Measurements from ENCODE around the gene TMEM238. TPM values are rescaled to one million over a fixed set of nuclear protein-coding genes. Genes with fewer than 3 reads are reported as not detected.
A peak's percentile ranks its signal among the peaks of the same experiment; 100 is the strongest.

Gene TMEM238
- 0.70 and 1.1 TPM in 2 replicates for total RNA-seq
- long read RNA-seq: 0 reads

DNA sequence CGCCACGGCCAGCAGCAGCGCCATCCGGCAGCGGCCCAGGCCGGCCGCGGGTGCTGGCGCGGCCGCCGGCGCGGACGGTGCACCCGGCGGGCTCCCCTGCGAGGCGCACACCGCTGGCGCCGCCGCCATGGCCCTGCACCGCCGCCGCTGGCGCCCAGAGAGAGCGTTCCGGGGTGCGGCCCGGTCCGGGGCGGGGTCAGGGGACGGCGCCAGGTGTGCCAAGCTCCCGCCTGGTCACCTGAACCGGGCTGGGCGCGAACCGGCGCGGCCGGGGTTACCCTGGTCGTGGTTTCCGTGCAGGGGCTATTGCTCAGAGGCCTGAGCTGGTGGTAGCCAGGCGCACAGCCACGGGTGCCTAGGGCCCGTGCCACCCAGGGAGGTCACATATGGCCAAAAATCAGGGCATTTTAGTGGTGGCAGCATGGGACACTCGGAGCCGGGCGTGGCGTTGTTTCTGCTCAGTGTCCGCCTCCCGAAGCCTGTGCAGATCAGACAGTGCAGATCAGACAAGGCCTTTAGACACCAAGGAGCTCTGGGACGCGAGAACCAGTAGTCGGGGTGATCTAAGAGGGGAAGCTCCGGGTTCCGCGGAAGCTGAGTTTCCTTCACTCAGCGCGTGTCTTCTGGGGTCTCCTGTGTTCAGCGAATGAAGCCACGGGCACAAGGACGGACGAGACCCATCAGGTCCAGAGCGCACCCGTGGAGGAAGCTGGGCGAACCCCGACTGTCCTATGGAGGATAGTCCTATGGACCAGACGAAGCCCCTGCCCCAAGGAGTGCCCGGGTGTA, at the start of gene TMEM238:
Gene TMEM238, minus strand, starts transcription at position 162 of the 789 bp plus-strand sequence. Its CDS starts 33 bp downstream, at position 129.
- DNase-seq (ENCODE audit: extremely low spot score, unreplicated experiment): no peak
- peak within 1 kb of the TSS; percentile 96 for H3K27ac Mint-ChIP-seq (ENCODE audit: unreplicated experiment)
- peaks cover 9% of the 10 kb centered on the region for H3K36me3 Mint-ChIP-seq (ENCODE audit: unreplicated experiment)
- peak within 1 kb of the TSS; percentile 99 for H3K4me3 Mint-ChIP-seq (ENCODE audit: unreplicated experiment)
- peaks cover 40% of the 10 kb centered on the region for H3K4me1 Mint-ChIP-seq (ENCODE audit: unreplicated experiment)
- no peak for TF ChIP-seq CTCF (IDR thresholded peaks at IDR 0.05)
- no peaks in the 10 kb centered on the region for H3K27me3 Mint-ChIP-seq (ENCODE audit: unreplicated experiment)
- no peaks in the 10 kb centered on the region for H3K9me3 Mint-ChIP-seq (ENCODE audit: unreplicated experiment)

GRCh38 chr19:55433292-55433691, 49.2 kb upstream of the TMEM238 start:
- no peak for DNase-seq (ENCODE audit: extremely low spot score, unreplicated experiment)
- Mint-ChIP-seq H3K27me3 (ENCODE audit: unreplicated experiment) (peaks cover 3% of the 10 kb centered on the region), H3K27ac (ENCODE audit: unreplicated experiment) (no peak overlapping the region), H3K9me3 (ENCODE audit: unreplicated experiment) (no peaks in the 10 kb centered on the region), H3K36me3 (ENCODE audit: unreplicated experiment) (no peaks in the 10 kb centered on the region), H3K4me1 (ENCODE audit: unreplicated experiment) (no peaks in the 10 kb centered on the region), H3K4me3 (ENCODE audit: unreplicated experiment) (no peak overlapping the region)
- TF ChIP-seq CTCF (IDR thresholded peaks at IDR 0.05): no peak

GRCh38 chr19:55432241-55432959, 48.3 kb upstream of the TMEM238 start:
- no peaks in the 10 kb centered on the region for H3K4me1 Mint-ChIP-seq (ENCODE audit: unreplicated experiment)
- DNase-seq (ENCODE audit: extremely low spot score, unreplicated experiment): no peak
- H3K27me3 Mint-ChIP-seq (ENCODE audit: unreplicated experiment): peaks cover 3% of the 10 kb centered on the region
- TF ChIP-seq CTCF (IDR thresholded peaks at IDR 0.05): no peak
- no peak overlapping the region for H3K27ac Mint-ChIP-seq (ENCODE audit: unreplicated experiment)
- H3K9me3 Mint-ChIP-seq (ENCODE audit: unreplicated experiment): no peaks in the 10 kb centered on the region
- H3K36me3 Mint-ChIP-seq (ENCODE audit: unreplicated experiment): no peaks in the 10 kb centered on the region
- H3K4me3 Mint-ChIP-seq (ENCODE audit: unreplicated experiment): no peak overlapping the region

DNA sequence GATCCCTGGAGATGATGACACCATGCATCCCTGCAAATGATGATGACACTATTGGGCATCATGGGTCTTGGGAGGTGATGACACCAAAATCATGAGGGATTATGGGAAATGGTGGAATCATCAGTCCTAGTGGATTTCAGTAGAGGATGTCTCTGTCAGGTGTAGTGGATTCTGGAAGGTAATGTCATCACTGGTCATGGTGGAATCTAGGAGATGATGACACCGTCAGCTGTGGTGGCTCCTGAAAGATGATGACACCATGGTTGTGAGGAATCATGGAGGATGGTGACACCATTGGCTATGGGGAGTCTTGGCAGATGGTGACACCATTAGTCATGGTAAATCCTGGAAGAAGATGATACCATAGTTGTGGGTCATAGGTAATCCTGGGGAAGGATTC, 47.1 kb upstream of the TMEM238 start:
- no peak for DNase-seq (ENCODE audit: extremely low spot score, unreplicated experiment)
- Mint-ChIP-seq H3K36me3 (ENCODE audit: unreplicated experiment) (no peaks in the 10 kb centered on the region), H3K9me3 (ENCODE audit: unreplicated experiment) (no peaks in the 10 kb centered on the region), H3K4me1 (ENCODE audit: unreplicated experiment) (no peaks in the 10 kb centered on the region), H3K27ac (ENCODE audit: unreplicated experiment) (no peak overlapping the region), H3K27me3 (ENCODE audit: unreplicated experiment) (peaks cover 3% of the 10 kb centered on the region), H3K4me3 (ENCODE audit: unreplicated experiment) (no peak overlapping the region)
- no peak for TF ChIP-seq CTCF (IDR thresholded peaks at IDR 0.05)

- H3K27me3 Mint-ChIP-seq (ENCODE audit: unreplicated experiment): peaks cover 30% of the 10 kb centered on the region
- no peak for DNase-seq (ENCODE audit: extremely low spot score, unreplicated experiment)
- no peak for TF ChIP-seq CTCF (IDR thresholded peaks at IDR 0.05)
- no peaks in the 10 kb centered on the region for H3K9me3 Mint-ChIP-seq (ENCODE audit: unreplicated experiment)
- no peak overlapping the region for H3K27ac Mint-ChIP-seq (ENCODE audit: unreplicated experiment)
- no peaks in the 10 kb centered on the region for H3K4me1 Mint-ChIP-seq (ENCODE audit: unreplicated experiment)
- H3K36me3 Mint-ChIP-seq (ENCODE audit: unreplicated experiment): no peaks in the 10 kb centered on the region
- H3K4me3 Mint-ChIP-seq (ENCODE audit: unreplicated experiment): no peak overlapping the region
Observed at GRCh38 chr19:55426042-55426441, 42.0 kb upstream of the TMEM238 start.
